ENCODE data around the gene COL6A3.

GRCh38 chr2:237392186-237392585 lies 21.8 kb downstream of the COL6A3 start:
- TF ChIP-seq CTCF (IDR thresholded peaks at IDR 0.05) (no peak), POLR2A (IDR thresholded peaks at IDR 0.05) (no peak), POLR2AphosphoS5 (IDR thresholded peaks at IDR 0.05) (no peak)
